ENCODE data around the gene ZBTB6.

The ZBTB6 gene

DNA sequence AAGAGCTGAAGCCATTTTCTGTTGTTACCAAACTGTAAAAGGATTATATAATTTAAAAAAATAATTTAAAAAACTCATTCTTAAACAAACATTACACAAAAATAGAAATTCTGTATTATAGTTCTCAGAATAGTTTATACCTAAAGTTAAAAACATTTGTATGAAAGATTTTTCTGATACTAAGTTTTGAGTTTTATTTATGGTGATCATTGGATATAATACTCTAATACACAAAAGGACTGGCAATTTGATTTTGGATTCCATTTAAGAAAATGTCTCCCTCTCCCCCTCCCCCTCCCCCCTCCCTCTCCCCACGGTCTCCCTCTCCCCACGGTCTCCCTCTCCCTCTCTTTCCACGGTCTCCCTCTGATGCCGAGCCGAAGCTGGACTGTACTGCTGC lies 47.0 kb downstream of the ZBTB6 start:
- Histone ChIP-seq H3K27ac (ENCODE audit: poor library complexity, severe bottlenecking) (no peak overlapping the region), H3K4me3 (ENCODE audit: severe bottlenecking) (no peak overlapping the region), H3K27me3 (ENCODE audit: insufficient read depth, poor library complexity, severe bottlenecking) (no peaks in the 10 kb centered on the region), H3K4me1 (ENCODE audit: insufficient read depth, poor library complexity, severe bottlenecking) (no peaks in the 10 kb centered on the region), H3K36me3 (ENCODE audit: low read depth) (peaks cover 43% of the 10 kb centered on the region), H3K9me3 (ENCODE audit: severe bottlenecking) (no peaks in the 10 kb centered on the region)
- DNase-seq (ENCODE audit: low spot score) (no peak), ATAC-seq (ENCODE audit: low read depth) (no peak)
- TF ChIP-seq, protein P1, sequence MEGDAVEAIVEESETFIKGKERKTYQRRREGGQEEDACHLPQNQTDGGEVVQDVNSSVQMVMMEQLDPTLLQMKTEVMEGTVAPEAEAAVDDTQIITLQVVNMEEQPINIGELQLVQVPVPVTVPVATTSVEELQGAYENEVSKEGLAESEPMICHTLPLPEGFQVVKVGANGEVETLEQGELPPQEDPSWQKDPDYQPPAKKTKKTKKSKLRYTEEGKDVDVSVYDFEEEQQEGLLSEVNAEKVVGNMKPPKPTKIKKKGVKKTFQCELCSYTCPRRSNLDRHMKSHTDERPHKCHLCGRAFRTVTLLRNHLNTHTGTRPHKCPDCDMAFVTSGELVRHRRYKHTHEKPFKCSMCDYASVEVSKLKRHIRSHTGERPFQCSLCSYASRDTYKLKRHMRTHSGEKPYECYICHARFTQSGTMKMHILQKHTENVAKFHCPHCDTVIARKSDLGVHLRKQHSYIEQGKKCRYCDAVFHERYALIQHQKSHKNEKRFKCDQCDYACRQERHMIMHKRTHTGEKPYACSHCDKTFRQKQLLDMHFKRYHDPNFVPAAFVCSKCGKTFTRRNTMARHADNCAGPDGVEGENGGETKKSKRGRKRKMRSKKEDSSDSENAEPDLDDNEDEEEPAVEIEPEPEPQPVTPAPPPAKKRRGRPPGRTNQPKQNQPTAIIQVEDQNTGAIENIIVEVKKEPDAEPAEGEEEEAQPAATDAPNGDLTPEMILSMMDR (IDR thresholded peaks at IDR 0.05; ENCODE audit: poor library complexity, severe bottlenecking): no peak

DNA sequence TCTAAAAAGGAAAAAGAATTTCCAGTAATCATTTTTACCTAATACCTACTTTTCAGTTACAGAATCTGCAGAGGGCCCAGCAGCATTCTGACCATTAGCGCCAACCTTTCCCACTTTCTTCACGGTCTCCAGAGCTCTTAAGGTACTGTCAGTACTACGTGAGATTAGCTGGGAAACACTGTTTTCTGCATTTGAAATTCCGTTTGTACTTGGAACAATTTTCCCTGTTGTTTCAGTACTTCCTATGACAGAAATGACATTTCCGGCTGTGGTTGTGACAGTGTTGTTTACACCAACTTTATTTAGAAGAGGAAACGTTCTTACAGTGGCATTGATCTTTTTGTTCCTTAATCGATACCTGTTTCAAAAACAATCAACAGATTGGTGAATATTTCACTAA lies 47.8 kb downstream of the ZBTB6 start:
- no peak for DNase-seq (ENCODE audit: low spot score)
- no peaks in the 10 kb centered on the region for H3K4me1 ChIP-seq (ENCODE audit: insufficient read depth, poor library complexity, severe bottlenecking)
- no peaks in the 10 kb centered on the region for H3K9me3 ChIP-seq (ENCODE audit: severe bottlenecking)
- H3K27ac ChIP-seq (ENCODE audit: poor library complexity, severe bottlenecking): no peak overlapping the region
- no peak overlapping the region for H3K4me3 ChIP-seq (ENCODE audit: severe bottlenecking)
- no peak for ATAC-seq (ENCODE audit: low read depth)
- H3K36me3 ChIP-seq (ENCODE audit: low read depth): peaks cover 45% of the 10 kb centered on the region
- TF ChIP-seq, protein P1 (IDR thresholded peaks at IDR 0.05; ENCODE audit: poor library complexity, severe bottlenecking): no peak
- H3K27me3 ChIP-seq (ENCODE audit: insufficient read depth, poor library complexity, severe bottlenecking): no peaks in the 10 kb centered on the region

DNA sequence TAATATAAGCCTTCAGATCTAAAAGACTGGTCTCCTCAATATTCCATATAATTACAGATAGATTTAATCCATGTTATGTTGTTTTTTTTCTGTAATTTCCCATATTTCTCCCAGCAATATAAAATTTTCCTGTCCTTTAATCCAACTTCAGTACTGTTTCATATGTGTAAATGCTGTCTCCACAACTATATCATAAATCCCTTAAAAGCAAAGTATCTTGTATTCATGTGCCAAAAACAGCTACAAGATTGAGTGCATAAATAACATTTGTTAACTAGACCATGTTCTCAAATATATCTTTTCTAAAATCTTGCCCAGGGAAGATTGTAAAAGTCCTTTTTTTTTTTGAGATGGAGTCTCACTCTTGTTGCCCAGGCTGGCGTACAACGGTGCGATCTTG lies 49.7 kb downstream of the ZBTB6 start:
- Histone ChIP-seq H3K27ac (ENCODE audit: poor library complexity, severe bottlenecking) (no peak overlapping the region), H3K27me3 (ENCODE audit: insufficient read depth, poor library complexity, severe bottlenecking) (no peaks in the 10 kb centered on the region), H3K9me3 (ENCODE audit: severe bottlenecking) (no peaks in the 10 kb centered on the region), H3K4me3 (ENCODE audit: severe bottlenecking) (no peak overlapping the region), H3K36me3 (ENCODE audit: low read depth) (peaks cover 48% of the 10 kb centered on the region), H3K4me1 (ENCODE audit: insufficient read depth, poor library complexity, severe bottlenecking) (no peaks in the 10 kb centered on the region)
- ATAC-seq (ENCODE audit: low read depth) (no peak), DNase-seq (ENCODE audit: low spot score) (no peak)
- TF ChIP-seq, protein P1 (IDR thresholded peaks at IDR 0.05; ENCODE audit: poor library complexity, severe bottlenecking): no peak

DNA sequence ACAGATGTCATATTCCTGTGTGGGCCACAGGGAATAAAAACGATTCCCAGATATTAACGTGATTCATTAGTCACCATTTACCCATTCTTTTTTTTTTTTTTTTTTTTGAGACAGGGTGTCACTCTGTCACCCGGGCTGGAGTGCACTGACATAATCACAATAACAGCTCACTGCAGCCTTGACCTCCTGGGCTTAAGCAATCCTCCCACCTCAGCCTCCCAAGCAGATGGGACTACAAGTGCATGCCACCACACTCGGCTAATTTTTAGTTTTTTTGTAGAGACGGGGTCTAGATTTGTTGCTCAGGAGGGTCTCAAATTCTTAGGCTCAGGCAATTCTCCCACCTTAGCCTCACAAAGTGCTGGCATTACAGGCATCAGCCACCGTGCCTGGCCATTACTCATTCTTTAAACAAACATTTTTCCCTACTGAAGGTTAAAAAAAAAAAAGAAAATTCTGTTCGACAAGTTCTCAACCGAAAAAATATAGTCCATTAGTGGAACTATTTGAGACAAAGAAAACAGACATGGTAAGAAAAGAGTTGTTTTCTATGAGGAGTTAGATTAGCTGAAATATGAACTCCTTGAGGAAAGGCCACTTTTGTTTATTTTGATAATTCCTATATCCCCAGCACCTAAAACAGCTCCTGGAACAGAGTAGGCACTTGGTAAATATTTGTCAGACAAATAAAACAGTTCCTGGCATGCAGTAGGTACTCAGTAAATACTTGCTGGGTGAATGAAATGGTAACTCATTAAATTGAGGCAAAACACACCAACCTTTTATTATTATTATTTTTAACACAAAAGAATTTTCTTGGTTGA lies 52.6 kb downstream of the ZBTB6 start:
- TF ChIP-seq, protein P1 (IDR thresholded peaks at IDR 0.05; ENCODE audit: poor library complexity, severe bottlenecking): no peak
- H3K36me3 ChIP-seq (ENCODE audit: low read depth): peaks cover 72% of the 10 kb centered on the region
- no peaks in the 10 kb centered on the region for H3K4me1 ChIP-seq (ENCODE audit: insufficient read depth, poor library complexity, severe bottlenecking)
- H3K4me3 ChIP-seq (ENCODE audit: severe bottlenecking): no peak overlapping the region
- no peak overlapping the region for H3K27ac ChIP-seq (ENCODE audit: poor library complexity, severe bottlenecking)
- DNase-seq (ENCODE audit: low spot score) (no peak), ATAC-seq (ENCODE audit: low read depth) (no peak)
- no peaks in the 10 kb centered on the region for H3K27me3 ChIP-seq (ENCODE audit: insufficient read depth, poor library complexity, severe bottlenecking)
- no peaks in the 10 kb centered on the region for H3K9me3 ChIP-seq (ENCODE audit: severe bottlenecking)
